ENCODE results near the gene AGBL5. TPM values are rescaled to one million over a fixed set of nuclear protein-coding genes. Genes with fewer than 3 reads are reported as not detected.

AGBL5 gene
- total RNA-seq, 1 donor from 2014 or later, result 32.0 TPM

GRCh38 chr2:27096748-27097297 lies 45.4 kb downstream of the AGBL5 start:
- no peaks in the 10 kb centered on the region for H3K36me3 ChIP-seq (ENCODE audit: control insufficient read depth, insufficient read depth, low read length)
- TF ChIP-seq CTCF (IDR thresholded peaks at IDR 0.05; ENCODE audit: insufficient read depth, low read length, poor library complexity, severe bottlenecking), result no peak
- H3K4me3 ChIP-seq (ENCODE audit: low read depth, low read length), result no peak overlapping the region
- no peak for DNase-seq (ENCODE audit: low read depth)
- no peaks in the 10 kb centered on the region for H3K27me3 ChIP-seq (ENCODE audit: control insufficient read depth, insufficient read depth, low read length)

- no peaks in the 10 kb centered on the region for H3K36me3 ChIP-seq (ENCODE audit: control insufficient read depth, insufficient read depth, low read length)
- DNase-seq (ENCODE audit: low read depth), result no peak
- H3K4me3 ChIP-seq (ENCODE audit: low read depth, low read length), result no peak overlapping the region
- TF ChIP-seq CTCF (IDR thresholded peaks at IDR 0.05; ENCODE audit: insufficient read depth, low read length, poor library complexity, severe bottlenecking), result no peak
- H3K27me3 ChIP-seq (ENCODE audit: control insufficient read depth, insufficient read depth, low read length), result no peaks in the 10 kb centered on the region
Measured at GRCh38 chr2:27097341-27097740, 45.9 kb downstream of the AGBL5 start.

GRCh38 chr2:27099334-27099955 lies 48.0 kb downstream of the AGBL5 start:
- no peaks in the 10 kb centered on the region for H3K36me3 ChIP-seq (ENCODE audit: control insufficient read depth, insufficient read depth, low read length)
- DNase-seq (ENCODE audit: low read depth), result no peak
- H3K4me3 ChIP-seq (ENCODE audit: low read depth, low read length), result no peak overlapping the region
- TF ChIP-seq CTCF (IDR thresholded peaks at IDR 0.05; ENCODE audit: insufficient read depth, low read length, poor library complexity, severe bottlenecking), result no peak
- H3K27me3 ChIP-seq (ENCODE audit: control insufficient read depth, insufficient read depth, low read length), result no peaks in the 10 kb centered on the region

GRCh38 chr2:27100036-27100435 lies 48.6 kb downstream of the AGBL5 start:
- H3K4me3 ChIP-seq (ENCODE audit: low read depth, low read length), result no peak overlapping the region
- no peak for TF ChIP-seq CTCF (IDR thresholded peaks at IDR 0.05; ENCODE audit: insufficient read depth, low read length, poor library complexity, severe bottlenecking)
- H3K27me3 ChIP-seq (ENCODE audit: control insufficient read depth, insufficient read depth, low read length), result no peaks in the 10 kb centered on the region
- DNase-seq (ENCODE audit: low read depth), result no peak
- no peaks in the 10 kb centered on the region for H3K36me3 ChIP-seq (ENCODE audit: control insufficient read depth, insufficient read depth, low read length)

GRCh38 chr2:27102329-27102728 lies 50.9 kb downstream of the AGBL5 start:
- no peak for TF ChIP-seq CTCF (IDR thresholded peaks at IDR 0.05; ENCODE audit: insufficient read depth, low read length, poor library complexity, severe bottlenecking)
- Histone ChIP-seq H3K27me3 (ENCODE audit: control insufficient read depth, insufficient read depth, low read length) (no peaks in the 10 kb centered on the region), H3K36me3 (ENCODE audit: control insufficient read depth, insufficient read depth, low read length) (no peaks in the 10 kb centered on the region), H3K4me3 (ENCODE audit: low read depth, low read length) (no peak overlapping the region)
- no peak for DNase-seq (ENCODE audit: low read depth)

GRCh38 chr2:27105981-27106380 lies 54.5 kb downstream of the AGBL5 start:
- no peaks in the 10 kb centered on the region for H3K36me3 ChIP-seq (ENCODE audit: control insufficient read depth, insufficient read depth, low read length)
- H3K27me3 ChIP-seq (ENCODE audit: control insufficient read depth, insufficient read depth, low read length), result no peaks in the 10 kb centered on the region
- H3K4me3 ChIP-seq (ENCODE audit: low read depth, low read length), result no peak overlapping the region
- TF ChIP-seq CTCF (IDR thresholded peaks at IDR 0.05; ENCODE audit: insufficient read depth, low read length, poor library complexity, severe bottlenecking), result no peak
- no peak for DNase-seq (ENCODE audit: low read depth)
